Activated CD8-positive, alpha-beta memory T cell treated with anti-CD3 and anti-CD28 coated beads, Interleukin-2, amount 50 U/mL, for 4 hours (primary cell): Measurements from ENCODE around the gene C4orf50.

Experiments used
- DNase-seq: peaks from one replicate; pipeline ENCODE4 v3.0.0-alpha.2; 2020

Gene C4orf50

DNA sequence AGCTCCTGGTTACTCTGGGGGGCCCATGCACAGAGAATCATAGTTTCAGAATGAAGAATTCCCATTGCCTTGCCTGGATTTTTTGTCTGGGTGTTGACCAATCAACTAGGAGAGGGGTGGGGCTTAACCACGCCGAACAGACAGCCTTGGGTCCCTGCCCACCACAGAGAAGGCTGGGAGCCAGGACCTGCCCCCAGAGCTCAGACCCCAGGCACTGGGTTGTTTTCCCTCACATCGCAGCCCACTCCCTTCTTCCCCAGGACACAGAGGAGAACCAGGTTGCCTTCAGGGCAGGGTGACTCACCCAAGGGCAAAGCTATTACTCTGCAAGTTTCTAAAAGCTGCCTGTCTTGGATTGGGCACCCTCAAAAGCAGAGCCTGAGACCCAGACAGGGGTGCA is 102.0 kb downstream of the C4orf50 start:
- no peak for DNase-seq

DNA sequence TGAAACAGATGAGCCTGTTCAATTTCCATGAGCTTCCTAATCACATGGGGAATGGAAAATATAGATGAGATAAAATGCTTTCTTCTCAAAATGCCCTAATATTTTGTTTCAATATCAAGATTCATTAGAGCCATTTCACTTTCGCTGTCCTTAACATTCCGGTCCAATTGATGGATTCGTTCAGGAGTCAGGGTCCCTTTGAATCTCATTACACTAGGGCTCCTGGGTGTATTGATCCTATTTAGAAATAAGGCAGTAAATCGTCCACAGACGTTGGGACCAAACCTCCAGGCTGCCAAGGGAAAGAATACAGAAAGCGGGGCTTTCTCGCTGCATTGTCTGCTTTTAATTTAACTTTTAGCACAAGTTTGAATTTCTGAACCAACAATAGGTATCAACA is 104.8 kb downstream of the C4orf50 start:
- DNase-seq: no peak

DNA sequence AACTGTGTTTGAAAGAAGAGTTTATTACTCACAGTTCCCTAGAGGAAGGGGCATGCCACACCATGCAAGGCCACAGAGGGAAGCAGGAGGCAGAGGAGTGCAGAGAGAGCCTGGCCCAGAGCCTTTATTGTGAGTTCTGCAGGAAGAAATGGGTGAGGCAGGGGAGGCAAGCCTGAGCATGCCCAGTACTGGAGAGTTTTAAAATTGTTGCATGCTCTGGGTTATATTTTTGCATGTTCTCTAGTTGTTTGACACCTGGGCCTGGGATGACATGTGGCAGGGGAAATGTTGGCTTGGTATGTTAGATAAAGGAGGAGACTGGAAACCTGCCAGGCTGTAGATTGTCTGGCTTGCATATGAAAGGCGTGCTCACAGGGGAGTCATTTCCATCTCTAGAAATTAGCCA is 105.6 kb downstream of the C4orf50 start:
- no peak for DNase-seq

DNA sequence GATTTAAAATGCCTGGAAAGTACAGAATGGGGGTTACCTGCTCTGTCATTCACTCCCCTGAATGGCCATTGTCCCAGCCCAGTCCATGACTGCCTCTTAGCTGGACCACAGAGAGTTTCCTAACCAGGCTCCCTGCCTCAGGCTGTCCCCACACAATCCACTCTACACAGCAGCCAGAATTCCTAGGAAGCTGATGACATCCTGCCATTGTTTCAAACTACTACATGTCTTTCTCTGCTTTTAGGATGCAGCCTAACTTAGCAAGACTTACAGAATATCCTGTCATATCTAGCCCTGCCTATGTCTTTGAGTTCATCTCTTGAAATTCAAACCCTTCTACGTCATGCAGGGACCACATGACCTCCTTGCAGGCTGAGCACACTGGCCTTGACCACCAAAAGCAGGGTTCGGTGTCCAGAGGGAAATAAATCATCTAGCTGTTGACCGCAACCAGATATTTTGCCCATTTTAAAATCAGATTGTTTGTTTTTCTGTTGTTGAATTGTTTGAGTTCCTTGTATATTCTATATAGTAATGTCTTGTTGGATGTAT is 109.3 kb downstream of the C4orf50 start:
- DNase-seq: no peak

DNA sequence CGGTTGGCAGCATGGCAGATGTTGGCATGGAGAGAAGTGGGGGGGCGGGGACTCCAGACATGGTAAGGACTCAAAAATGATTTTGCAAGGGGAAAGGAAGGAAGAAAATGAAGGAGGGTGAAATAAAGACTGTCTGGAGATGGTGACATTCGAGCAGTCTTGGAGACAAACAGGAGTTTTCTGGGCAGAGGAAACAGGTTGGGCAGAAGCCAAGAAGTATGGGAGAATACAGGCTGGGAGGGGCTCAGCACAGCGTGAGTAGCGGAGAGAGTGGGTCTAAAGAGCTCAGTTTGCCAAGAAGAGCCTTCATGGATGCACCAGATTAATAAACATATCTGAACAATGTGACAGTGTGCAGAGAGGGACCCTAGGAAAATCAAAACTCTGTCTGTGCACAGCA is 112.0 kb downstream of the C4orf50 start:
- DNase-seq: no peak

DNA sequence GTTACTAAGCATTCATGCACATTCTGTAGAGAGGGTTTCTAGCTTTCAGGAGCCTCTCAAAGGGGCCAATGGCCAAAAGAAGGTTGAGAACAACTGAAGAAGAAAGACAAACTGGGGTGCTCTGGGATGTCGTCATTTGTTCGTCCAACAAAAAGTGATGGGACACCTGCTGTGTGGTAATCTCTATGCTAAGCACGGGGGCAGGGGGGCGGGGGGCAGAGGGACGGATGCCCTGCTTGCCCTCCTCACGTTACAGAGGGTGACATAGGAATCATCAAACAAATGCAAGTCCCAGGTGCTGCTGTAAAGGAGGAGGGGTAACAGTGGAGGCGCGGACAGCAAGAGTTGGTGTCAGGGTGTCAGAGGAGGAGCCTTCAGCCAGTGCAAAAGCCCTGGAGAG is 112.5 kb downstream of the C4orf50 start:
- DNase-seq: no peak

DNA sequence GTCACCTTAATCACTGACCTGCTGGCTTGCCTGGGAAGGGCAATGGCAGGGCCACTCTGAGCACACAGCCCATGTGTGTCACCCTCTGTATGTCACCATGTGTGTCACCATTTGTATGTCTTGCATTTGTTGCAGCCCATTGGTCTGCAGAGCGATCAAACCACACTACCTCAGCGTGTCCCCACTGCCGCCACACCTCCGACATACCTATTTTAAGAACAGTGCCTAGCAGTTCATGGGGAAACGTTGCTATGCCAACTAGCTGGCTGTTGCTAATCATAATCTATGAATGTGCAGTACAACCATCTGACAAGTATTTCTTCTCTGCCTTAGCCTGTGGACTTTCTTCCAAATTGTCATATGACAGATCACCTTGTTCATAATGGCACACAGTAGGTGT is 117.4 kb downstream of the C4orf50 start:
- no peak for DNase-seq

DNA sequence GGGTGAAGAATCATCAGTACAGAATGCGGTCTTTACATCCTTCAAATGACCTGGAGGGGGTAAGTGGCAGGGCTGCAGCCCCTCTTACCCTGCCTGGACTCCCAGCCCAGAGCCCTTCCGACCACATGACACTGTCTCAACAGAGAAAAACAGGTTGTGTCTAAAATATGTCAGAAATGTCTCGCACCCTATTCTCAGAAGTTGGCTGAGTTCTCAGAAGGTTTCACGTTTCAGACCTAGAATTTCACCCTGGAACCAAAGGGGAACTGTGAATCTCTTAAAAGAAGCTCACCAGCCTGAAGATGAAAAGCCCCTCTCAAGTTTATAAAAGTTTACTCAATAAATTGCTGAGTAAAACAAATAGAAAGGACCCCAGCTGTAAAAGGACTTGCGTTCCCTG is 118.3 kb downstream of the C4orf50 start:
- DNase-seq: no peak

DNA sequence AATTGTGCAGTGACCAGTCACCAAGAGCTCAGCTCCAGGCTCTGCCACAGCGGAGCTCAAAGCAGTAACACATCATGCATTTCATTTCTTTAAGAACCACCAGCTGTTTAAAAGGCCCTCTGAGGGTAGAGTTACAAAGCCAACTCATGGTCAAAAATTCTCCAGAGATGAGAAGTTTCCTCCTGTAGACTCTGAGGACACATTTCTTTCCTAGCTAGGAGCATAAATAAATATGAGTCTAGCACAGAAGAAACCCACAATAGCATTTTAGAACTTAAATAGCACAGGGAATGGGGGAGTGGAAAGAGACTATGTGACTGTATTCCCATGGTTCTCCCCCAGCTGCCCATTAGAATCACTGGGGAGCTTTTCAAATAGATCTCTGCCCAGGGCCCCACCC is 118.8 kb downstream of the C4orf50 start:
- no peak for DNase-seq

DNA sequence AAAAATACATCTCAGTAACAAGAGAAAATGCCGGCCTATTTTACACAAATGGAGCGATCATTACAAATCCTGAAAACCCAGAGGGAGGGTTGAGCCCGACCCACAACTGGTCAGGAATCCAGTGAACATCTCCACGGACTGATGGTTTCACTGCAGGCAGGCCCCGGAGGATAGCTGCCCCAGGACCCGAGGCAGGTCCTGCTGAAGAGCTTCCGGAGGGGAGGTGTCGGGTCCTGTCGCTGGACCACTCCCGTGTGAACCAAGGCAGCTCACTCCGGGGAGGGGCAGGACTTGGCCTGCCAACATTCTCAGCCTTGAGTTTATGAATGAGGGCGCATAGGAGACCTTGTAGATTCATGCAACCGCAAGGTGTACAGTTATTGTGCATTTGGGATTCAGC is 120.6 kb downstream of the C4orf50 start:
- no peak for DNase-seq

DNA sequence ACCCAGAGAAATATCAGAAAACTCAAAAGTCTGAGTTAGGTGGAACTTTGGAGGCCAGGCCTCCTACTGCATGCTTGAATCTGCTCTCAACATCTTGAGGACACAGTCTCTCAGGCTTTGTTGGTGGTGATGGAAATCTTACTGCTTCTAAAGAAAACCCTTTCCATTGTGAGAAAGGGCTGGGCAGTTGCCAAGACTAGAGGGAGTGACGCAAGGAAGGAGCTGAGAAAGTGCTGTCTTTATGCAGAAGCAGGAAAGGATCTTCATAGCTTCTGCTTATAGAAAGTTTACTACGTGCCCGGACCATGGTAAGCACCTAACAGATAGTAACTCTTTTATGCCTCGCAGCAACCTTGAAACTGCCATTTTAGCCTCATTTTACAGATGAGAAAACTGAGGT is 122.9 kb downstream of the C4orf50 start:
- no peak for DNase-seq

DNA sequence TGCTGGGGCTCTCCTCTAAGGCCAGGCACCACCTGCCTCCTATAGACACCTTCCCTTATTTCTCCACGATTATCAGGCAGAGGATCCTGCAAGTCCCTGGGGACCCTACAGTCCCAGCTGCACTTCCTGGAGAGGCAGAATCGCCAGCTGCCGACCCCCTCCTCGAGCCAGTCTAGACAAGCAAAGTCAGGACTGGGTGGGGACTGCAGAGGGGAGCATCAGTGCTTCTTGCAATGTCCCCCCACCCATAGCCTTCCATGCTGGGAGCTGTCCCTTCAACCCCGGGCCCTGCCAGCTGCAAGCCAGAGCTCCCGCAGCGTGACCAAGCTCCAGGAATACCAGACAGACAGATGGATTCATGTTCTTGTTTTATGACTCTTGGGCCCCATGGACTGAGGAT is 124.0 kb downstream of the C4orf50 start:
- DNase-seq: no peak

DNA sequence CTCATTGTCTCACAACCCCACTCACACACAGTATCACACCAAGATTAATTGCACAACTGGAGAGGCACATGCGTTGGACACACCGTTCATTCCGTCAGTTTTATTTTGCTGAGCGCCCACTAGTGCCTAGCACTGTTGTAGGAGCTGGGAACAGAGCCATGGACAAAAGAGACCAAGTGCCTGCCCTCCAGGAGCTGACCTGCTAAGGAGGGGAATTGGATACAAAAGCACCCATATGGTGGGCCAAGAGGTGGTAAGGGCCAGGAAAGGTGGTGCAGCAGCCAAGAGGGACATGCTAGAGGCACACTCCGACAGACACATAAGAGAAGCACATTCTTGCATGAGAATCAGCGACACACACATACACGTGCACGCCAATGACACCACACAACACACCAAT is 124.6 kb downstream of the C4orf50 start:
- no peak for DNase-seq

DNA sequence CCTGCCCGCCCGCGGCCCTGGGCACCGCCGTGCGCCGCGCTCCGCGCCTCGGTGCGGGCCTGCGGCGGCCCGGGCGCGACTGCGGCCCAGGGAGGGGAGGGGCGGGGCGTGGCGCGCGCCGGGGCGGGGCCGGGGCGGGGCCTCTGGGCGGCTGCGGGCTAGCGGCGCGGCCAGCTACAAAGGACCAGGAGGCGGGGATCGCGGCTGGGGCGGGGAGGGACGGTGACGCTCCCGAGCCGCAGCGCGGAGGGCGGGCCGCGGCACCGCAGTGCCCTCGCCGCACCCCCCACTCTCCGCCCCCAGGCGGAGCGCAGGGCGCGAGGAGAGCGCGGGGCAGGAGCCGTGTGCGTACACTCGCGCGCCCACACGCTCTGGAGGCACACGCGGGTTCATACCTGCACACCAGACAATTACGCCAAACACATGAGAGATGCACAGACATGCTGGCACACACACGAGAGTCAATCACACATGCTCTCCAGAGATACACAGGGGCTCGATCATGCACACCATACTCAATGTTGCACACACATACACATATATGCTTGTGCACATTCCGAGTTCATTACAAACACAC is 125.1 kb downstream of the C4orf50 start, which contains the start of gene CRMP1:
CRMP1 (minus strand) TSS at position 83 of the 577 bp plus-strand sequence. CDS start 117 bp downstream, outside the sequence.
- no peak for DNase-seq

DNA sequence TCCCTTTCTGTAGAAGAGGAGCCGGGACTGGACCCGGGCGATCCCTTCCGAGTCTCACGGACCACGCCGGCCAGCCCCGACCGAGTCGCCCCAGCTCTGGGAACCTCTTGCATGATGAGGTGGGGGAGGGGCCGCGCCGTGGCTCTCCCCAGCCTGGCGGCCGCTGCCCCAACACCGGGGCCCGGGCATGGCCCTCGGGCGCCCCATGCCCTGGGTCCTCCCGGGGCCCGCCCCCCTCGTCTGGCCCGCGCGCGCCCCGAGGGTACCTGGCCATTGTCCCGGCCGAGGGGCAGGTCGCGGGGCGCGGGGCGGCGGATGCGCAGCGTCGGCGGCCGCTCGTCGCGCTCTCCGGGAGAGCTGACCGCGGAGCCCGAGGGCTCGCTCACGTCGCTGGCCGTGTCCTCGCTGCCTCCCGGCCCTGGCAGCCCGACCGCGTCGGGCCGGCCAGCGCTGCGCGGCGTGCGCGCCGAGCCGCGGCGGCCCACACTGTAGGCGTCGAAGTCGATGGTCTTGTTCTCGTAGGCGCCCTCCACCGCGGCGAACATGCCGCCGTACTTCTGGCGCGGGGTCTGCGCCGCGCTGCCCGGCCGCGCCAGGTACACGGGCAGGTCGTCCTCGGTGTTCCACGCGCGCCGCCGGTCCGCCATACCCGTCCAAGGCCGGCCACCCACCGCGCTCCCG is 125.8 kb downstream of the C4orf50 start:
- DNase-seq: no peak

DNA sequence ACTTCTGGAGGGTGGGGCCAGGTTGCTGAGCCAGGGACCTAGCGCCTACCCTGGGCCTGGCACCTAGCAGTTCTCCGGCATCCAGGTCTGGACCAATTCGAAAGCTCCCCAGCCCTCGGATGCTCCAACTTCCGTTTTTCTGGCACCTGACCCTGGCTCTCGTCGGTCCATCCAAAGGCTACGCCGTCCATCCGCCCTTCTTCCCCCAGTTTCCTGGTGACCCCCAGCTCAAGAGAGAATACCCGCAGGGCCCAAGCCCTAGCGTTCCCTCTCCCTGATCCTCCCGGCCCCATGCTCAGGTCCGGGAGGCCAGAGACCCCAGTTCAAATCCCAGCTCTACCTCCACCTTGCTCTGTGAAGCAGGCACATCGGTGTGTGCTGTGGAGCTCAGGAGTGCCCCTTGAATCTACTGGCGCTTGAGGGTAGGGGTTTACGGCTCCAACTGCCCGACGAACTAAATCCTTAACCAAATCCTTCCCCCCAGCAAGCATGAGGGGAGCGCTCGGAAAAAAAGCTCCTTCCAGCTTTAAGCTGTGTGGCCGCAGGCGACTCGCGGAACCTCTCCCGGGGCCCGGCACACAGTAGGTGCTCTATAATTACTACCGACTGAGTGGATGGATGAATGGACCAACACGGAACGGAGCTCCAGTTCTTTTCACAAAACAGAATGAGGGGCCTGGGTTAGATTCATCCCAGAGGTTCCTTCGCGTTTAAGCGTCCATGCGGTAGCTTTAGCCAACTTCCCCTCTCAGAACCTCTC is 126.5 kb downstream of the C4orf50 start:
- no peak for DNase-seq

DNA sequence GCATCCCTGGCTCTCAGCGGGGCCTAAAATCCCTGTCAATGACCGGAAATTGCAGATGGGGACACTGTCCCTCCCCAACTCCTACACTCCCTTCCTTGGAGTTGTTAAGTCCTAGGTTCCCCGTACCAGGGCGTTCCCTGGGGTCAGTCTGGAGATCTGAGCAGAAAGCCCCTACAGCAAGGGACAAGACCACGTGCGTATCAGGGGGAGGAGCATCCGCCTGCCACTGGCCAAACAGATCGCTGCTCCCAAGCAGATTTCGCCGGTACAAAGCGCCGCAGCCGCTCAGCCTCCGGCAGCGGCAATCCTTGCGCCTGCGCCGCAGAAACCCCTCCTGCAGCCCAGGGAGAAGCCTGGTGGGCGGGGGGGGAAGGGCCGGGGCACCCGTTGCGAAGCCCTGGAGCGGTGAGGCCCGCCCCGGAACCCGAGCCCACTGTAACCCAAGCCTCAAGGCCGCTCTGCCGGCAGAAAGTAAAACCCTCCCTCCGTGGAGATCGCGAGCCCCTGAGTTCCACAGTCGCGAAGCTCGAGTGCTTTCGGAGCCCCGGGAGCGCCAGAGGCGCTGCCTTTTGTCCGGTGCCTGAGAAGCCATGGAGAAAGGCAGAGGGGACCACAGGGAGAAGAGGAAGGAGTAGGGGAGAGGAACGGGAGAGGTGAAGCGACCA is 128.0 kb downstream of the C4orf50 start:
- DNase-seq: no peak

DNA sequence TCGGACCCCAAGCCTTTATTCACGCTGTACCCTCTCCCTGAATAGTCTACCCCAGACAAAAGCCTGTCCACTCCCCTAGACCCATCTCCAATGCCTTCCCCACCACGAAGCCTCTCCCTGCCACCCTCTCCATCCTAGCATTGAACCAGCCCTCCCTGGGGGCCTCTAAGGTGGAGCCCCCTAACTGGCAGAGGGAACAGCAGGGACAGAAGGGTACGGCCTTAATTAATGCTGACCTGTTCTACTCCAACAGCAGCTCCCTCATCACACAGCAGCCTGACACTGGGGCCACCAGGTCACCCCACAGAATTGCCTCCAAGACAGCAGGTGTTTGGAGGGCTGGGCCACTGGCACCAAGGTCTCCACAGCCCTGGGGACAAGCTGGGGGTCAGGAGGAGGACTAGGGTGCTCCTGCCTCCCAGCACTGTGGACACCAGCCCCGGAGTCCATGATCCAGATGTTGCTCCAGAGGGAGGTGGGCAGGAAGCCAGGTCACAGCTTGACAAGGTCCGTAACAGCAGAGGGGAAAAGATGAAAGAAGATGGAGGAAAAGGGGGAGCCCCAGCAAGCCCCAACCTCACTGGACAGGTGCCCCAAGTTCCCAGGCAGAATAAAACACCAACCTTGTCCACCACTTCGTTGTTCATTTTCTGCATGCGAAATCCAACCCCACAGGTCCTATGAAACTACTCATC is 129.1 kb downstream of the C4orf50 start:
- no peak for DNase-seq

DNA sequence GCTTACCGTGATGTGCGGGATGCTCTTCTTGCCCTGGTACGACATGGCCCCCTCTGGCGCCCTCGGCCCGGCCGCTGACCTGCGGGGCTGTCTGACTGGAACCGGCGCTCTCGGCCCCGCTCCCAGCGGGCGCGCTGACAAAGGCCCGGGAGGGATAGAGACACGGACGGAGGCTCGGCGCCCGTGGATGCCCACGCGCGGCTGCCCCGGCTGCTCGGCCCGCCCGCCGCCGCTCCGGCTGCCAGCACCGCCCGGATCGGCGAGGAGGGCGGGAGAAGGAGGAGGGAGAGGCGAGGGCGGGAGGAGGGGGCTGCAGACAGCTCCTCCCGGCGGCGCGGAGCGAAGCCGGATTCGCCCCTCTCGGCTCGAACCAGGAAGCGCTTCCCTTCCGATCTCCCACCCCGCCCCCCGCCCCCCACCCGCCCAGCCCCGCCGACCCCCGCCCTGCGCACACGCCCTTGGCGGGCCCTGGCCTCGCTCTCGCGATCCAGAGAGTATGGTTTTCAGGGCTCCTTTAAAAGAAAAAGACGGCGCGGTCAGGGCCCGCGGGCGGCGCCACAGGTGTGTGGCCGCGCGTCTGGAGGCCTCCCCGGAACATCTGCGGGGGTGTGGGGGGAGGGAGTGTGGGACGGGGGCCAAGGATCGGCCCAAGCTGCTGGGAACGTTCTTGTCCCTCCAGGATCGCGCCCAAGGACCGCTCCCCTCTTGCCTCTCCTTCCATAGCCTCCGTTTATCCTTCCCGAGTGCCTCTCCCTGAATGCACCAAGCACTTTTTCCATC is 129.8 kb downstream of the C4orf50 start:
- no peak for DNase-seq

DNA sequence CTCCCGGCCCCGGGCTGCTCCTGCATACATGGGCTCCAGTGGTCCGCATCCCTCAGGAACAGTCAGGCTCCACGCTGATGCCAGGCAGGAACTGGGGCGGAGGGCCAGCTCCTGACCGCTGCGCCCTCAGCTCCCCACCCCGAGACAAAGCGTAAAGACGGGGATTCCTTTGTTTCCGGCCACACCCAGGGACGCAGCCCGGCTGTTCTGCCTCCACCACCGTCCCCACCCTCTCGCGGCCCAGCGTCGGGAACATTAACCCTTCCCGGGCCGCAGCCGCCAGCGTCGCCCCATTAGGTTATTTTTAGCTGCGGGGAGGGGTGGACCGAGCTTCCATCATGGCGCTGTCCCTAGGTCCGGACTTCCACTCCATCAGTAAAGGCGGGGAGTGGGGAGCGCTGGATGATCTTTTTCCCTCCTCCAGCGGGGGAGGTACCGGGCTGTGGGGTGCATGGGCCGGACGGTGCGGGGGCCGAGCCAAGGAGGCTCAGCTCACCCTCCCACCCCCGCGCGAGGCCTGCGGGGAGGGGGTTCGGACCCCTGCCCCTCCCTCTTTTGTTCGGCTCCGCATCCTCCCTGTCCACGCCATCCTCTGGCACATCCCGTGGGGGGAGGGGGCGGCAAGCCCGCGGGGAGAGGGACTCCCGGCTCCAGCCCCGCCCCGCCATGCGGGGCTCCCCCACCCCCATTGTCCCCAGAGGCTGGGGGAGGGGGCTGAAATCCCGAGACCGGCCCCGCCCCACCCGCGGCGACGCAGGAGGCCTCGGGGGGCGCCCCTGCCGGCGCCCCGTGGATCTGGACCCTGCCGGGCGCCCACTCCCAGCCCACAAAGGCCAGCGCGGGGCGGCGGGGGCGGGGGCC is 130.6 kb downstream of the C4orf50 start:
- DNase-seq: no peak

DNA sequence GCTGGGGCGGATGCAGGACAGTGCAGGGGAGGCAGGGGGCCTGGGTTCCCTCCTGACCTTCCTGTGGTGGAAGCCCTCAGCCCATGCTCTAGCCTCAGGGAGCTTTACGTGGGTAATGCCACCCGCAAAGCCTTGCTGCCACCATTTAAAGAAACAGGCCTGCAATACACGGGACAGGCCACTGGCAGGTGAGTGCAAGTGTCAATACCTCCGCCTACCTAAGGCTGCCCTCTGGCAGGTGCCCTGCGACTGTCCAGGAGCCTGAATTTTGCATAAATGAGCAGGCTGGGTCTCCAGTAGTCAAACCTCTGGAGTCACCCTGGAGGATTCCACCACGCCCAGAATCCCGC is 131.2 kb downstream of the C4orf50 start:
- no peak for DNase-seq
